HG03469 (cell line): ENCODE measurements around the gene PHACTR1.

Experiments used
- ATAC-seq: cut with Tn5 transposase; IDR thresholded peaks from one replicate; pipeline ENCODE4 v1.9.1; 2021; ENCODE audit warnings: mild to moderate bottlenecking, moderate library complexity, moderate number of reproducible peaks; ENCODE audit not compliant: unreplicated experiment

Gene PHACTR1

GRCh38 chr6:12800120-12800519, 83.6 kb downstream of the PHACTR1 start:
- no peak for ATAC-seq

GRCh38 chr6:12801141-12801540, 84.6 kb downstream of the PHACTR1 start:
- no peak for ATAC-seq

- ATAC-seq: no peak
These were observed 85.9 kb downstream of the PHACTR1 start for GRCh38 chr6:12802440-12802839.

GRCh38 chr6:12803486-12803885, 86.9 kb downstream of the PHACTR1 start:
- no peak for ATAC-seq

- ATAC-seq: no peak
These were observed 88.5 kb downstream of the PHACTR1 start for GRCh38 chr6:12804952-12805645.

GRCh38 chr6:12806136-12806535, 89.6 kb downstream of the PHACTR1 start:
- ATAC-seq: no peak

GRCh38 chr6:12806796-12807195, 90.2 kb downstream of the PHACTR1 start:
- ATAC-seq: no peak

- ATAC-seq: no peak
These were observed 95.0 kb downstream of the PHACTR1 start for GRCh38 chr6:12811519-12811918.

GRCh38 chr6:12813321-12813720, 96.8 kb downstream of the PHACTR1 start:
- ATAC-seq: no peak

- no peak for ATAC-seq
These were observed 97.4 kb downstream of the PHACTR1 start for GRCh38 chr6:12814015-12814414.

- no peak for ATAC-seq
These were observed 98.5 kb downstream of the PHACTR1 start for GRCh38 chr6:12815089-12815488.

GRCh38 chr6:12815884-12816600, 99.5 kb downstream of the PHACTR1 start:
- ATAC-seq: no peak

- ATAC-seq: no peak
These were observed 101.8 kb downstream of the PHACTR1 start for GRCh38 chr6:12818324-12818723.

- no peak for ATAC-seq
These were observed 107.3 kb downstream of the PHACTR1 start for GRCh38 chr6:12823847-12824246.

- ATAC-seq: no peak
These were observed 110.0 kb downstream of the PHACTR1 start for GRCh38 chr6:12826584-12826983.

- ATAC-seq: no peak
These were observed 111.4 kb downstream of the PHACTR1 start for GRCh38 chr6:12827921-12828320.

- no peak for ATAC-seq
These were observed 115.7 kb downstream of the PHACTR1 start for GRCh38 chr6:12832226-12832735.

GRCh38 chr6:12836009-12836408, 119.4 kb downstream of the PHACTR1 start:
- no peak for ATAC-seq

GRCh38 chr6:12841619-12842018, 125.1 kb downstream of the PHACTR1 start:
- no peak for ATAC-seq

GRCh38 chr6:12842114-12842513, 125.5 kb downstream of the PHACTR1 start:
- no peak for ATAC-seq

GRCh38 chr6:12842658-12843057, 126.1 kb downstream of the PHACTR1 start:
- no peak for ATAC-seq
